Esophagus muscularis mucosa (tissue), 4 donors: ENCODE data around the gene GAPVD1.

Experiments used
- CTCF ChIP-seq, 3 experiments: fragments of 200-600 bp in 2 of 3; fragments of 450-650 bp in 1 of 3; sonication (generic) in 2 of 3; IDR thresholded peaks; one replicate each; pipeline ENCODE4 v1.5.1; 2017 to 2019; ENCODE audit warnings: antibody characterized with exemption in 3 of 3, mild to moderate bottlenecking in 2 of 3, moderate library complexity in 1 of 3
- EP300 ChIP-seq: sonication (generic); formaldehyde crosslinking; IDR thresholded peaks from one replicate; pipeline ENCODE4 v1.6.1; 2017; ENCODE audit warnings: antibody characterized with exemption
- POLR2A ChIP-seq: fragments of 450-650 bp; IDR thresholded peaks from one replicate; pipeline ENCODE4 v1.6.1; 2017; ENCODE audit warnings: antibody characterized with exemption, moderate library complexity, mild to moderate bottlenecking, low read depth
- POLR2AphosphoS5 ChIP-seq, 2 donors: sonication (generic); formaldehyde crosslinking; IDR thresholded peaks; one replicate each; pipeline ENCODE4 v1.6.1; 2017; ENCODE audit warnings: antibody characterized with exemption in 2 of 2

GRCh38 chr9:125329978-125330377 is 68.4 kb downstream of the GAPVD1 start:
- no peak for TF ChIP-seq CTCF (IDR thresholded peaks at IDR 0.05)
- no peak for TF ChIP-seq POLR2AphosphoS5 (IDR thresholded peaks at IDR 0.05)
- no peak for TF ChIP-seq POLR2A
- no peak for TF ChIP-seq EP300
